CD14-positive monocyte (primary cell): Measurements from ENCODE around the gene TIAM2. TPM values are rescaled to one million over a fixed set of nuclear protein-coding genes. Genes with fewer than 3 reads are reported as not detected.

ENCODE experiments used
- DNase-seq, 3 donors: peaks; one replicate each; pipeline ENCODE4 v3.0.0-alpha.2; 2011 to 2022
- H2AFZ ChIP-seq: 2 replicates; pipeline ENCODE4 v1.6.0; 2012; ENCODE audit warnings: mild to moderate bottlenecking, low read depth, low read length, inconsistent platforms; ENCODE audit not compliant: insufficient read depth, poor library complexity, severe bottlenecking
- H3K27ac ChIP-seq, 2 donors: 1 replicate in 1 of 2; 2 replicates in 1 of 2; pipeline ENCODE4 v1.5.1; 2012 to 2013; ENCODE audit warnings: low read length in 2 of 2, control low read depth in 1 of 2, inconsistent platforms in 1 of 2, low read depth in 1 of 2, mild to moderate bottlenecking in 1 of 2
- H3K27me3 ChIP-seq, 2 donors: one replicate each; pipeline versions ENCODE4 v1.6.0 to v1.6.1; 2011 to 2013; ENCODE audit warnings: low read length in 2 of 2; ENCODE audit not compliant: control insufficient read depth in 2 of 2, insufficient read depth in 2 of 2
- H3K36me3 ChIP-seq, 2 donors: replicated peaks in 1 of 2; 1 replicate in 1 of 2; 2 replicates in 1 of 2; pipeline versions ENCODE4 v1.5.1 to v1.6.1; 2012 to 2013; ENCODE audit warnings: low read length in 2 of 2, control low read depth in 1 of 2, inconsistent platforms in 1 of 2, mild to moderate bottlenecking in 1 of 2; ENCODE audit not compliant: insufficient read depth in 2 of 2, control insufficient read depth in 1 of 2
- H3K4me1 ChIP-seq, 2 donors: 1 replicate in 1 of 2; 2 replicates in 1 of 2; pipeline versions ENCODE4 v1.5.1 to v1.6.1; 2012 to 2013; ENCODE audit warnings: low read length in 2 of 2, control low read depth in 1 of 2, inconsistent platforms in 1 of 2, mild to moderate bottlenecking in 1 of 2, moderate library complexity in 1 of 2; ENCODE audit not compliant: insufficient read depth in 2 of 2, control insufficient read depth in 1 of 2
- H3K4me2 ChIP-seq: replicated peaks from 2 replicates; pipeline ENCODE3; 2012; ENCODE audit warnings: low read length, moderate library complexity, mild to moderate bottlenecking; ENCODE audit not compliant: poor library complexity, severe bottlenecking; ENCODE audit errors: extremely low read depth
- H3K4me3 ChIP-seq, 3 experiments: fragments of 200-600 bp in 1 of 3; sonication (generic) in 1 of 3; replicated peaks in 1 of 3; 1 replicate in 2 of 3; 2 replicates in 1 of 3; pipeline ENCODE4 v1.5.1; 2011 to 2013; ENCODE audit warnings: low read length in 3 of 3, mild to moderate bottlenecking in 3 of 3, control low read depth in 2 of 3, low read depth in 2 of 3, inconsistent platforms in 1 of 3, moderate library complexity in 1 of 3
- H3K79me2 ChIP-seq: 2 replicates; pipeline ENCODE4 v1.6.0; 2012; ENCODE audit warnings: mild to moderate bottlenecking, control low read depth, inconsistent platforms, low read length, moderate library complexity; ENCODE audit not compliant: insufficient read depth
- H3K9ac ChIP-seq: 2 replicates; pipeline ENCODE4 v1.6.0; 2017; ENCODE audit warnings: low read length, mild to moderate bottlenecking; ENCODE audit not compliant: insufficient read depth, poor library complexity, severe bottlenecking
- H3K9me3 ChIP-seq, 2 donors: replicated peaks in 1 of 2; 1 replicate in 1 of 2; 2 replicates in 1 of 2; pipeline versions ENCODE4 v1.5.1 to v1.6.1; 2012 to 2013; ENCODE audit warnings: low read length in 2 of 2, control low read depth in 1 of 2; ENCODE audit not compliant: control insufficient read depth in 1 of 2, insufficient read depth in 1 of 2
- H4K20me1 ChIP-seq: 2 replicates; pipeline ENCODE4 v1.6.0; 2012; ENCODE audit warnings: mild to moderate bottlenecking, low read length, control low read depth, moderate library complexity; ENCODE audit not compliant: insufficient read depth
- H3K27ac Mint-ChIP-seq, 7 donors: one replicate each; pipeline ENCODE4 v1.8.0; 2020; ENCODE audit warnings: mild to moderate bottlenecking in 7 of 7, mixed read lengths in 7 of 7, moderate library complexity in 6 of 7, inconsistent platforms in 2 of 7
- H3K27me3 Mint-ChIP-seq, 3 donors: one replicate each; pipeline ENCODE4 v1.8.0; 2021 to 2022; ENCODE audit warnings: low read depth in 3 of 3, mild to moderate bottlenecking in 3 of 3, mixed read lengths in 3 of 3, moderate library complexity in 3 of 3, inconsistent platforms in 1 of 3
- H3K36me3 Mint-ChIP-seq, 2 donors: one replicate each; pipeline ENCODE4 v1.8.0; 2020; ENCODE audit warnings: mixed read lengths in 2 of 2, inconsistent platforms in 1 of 2, mild to moderate bottlenecking in 1 of 2
- H3K4me1 Mint-ChIP-seq: one replicate; pipeline ENCODE4 v1.8.0; 2020; ENCODE audit warnings: mild to moderate bottlenecking, mixed read lengths
- H3K4me3 Mint-ChIP-seq, 2 donors: one replicate each; pipeline ENCODE4 v1.8.0; 2020; ENCODE audit warnings: mild to moderate bottlenecking in 2 of 2, mixed read lengths in 2 of 2, moderate library complexity in 1 of 2
- H3K9me3 Mint-ChIP-seq, 7 donors: one replicate each; pipeline ENCODE4 v1.8.0; 2020 to 2022; ENCODE audit warnings: mixed read lengths in 7 of 7, mild to moderate bottlenecking in 6 of 7, moderate library complexity in 6 of 7, inconsistent platforms in 2 of 7
- WGBS: methylation state at CpG from one replicate; pipeline ENCODE4 v1.1.5; 2013; ENCODE audit warnings: missing lambda C conversion rate; ENCODE audit not compliant: insufficient coverage; 5-methylcytosine and 5-hydroxymethylcytosine counted together
- intact Hi-C, 2 donors: fragments of 100-400 bp; cut with micrococcal nuclease; formaldehyde crosslinking; loops; one replicate each; pipeline versions ENCODE4 v1.15.0 to v1.15.1; 2023
- polyA plus RNA-seq, 3 donors: library from polyadenylated mRNA; depleted of rRNA in 1 of 3; unstranded in 2 of 3; stranded (reverse) in 1 of 3; fragments of 300-500 nt in 2 of 3; fragments of >200 nt in 1 of 3; fragmentation: Illumina TruSeq in 2 of 3; gene quantifications; 1 replicate in 2 of 3; 2 replicates in 1 of 3; pipeline ENCODE4 v1.2.3, GENCODE V29; 2012 to 2021
- TF ChIP-seq, protein P1 (sequence below): fragments of 200-600 bp; IDR thresholded peaks from one replicate; pipeline ENCODE4 v1.8.0; 2022; ENCODE audit warnings: antibody characterized with exemption, mild to moderate bottlenecking

The TIAM2 gene
- polyA plus RNA-seq, 3 donors, result 0.25 to 4.2 (median 0.67) TPM

- Histone ChIP-seq H3K27me3 (peaks cover 12% of the 10 kb centered on the region in 2 donors), H3K4me3 (no peak overlapping the region), H3K27ac (no peak overlapping the region), H3K9me3 (no peaks in the 10 kb centered on the region), H4K20me1 (no peaks in the 10 kb centered on the region), H3K79me2 (no peaks in the 10 kb centered on the region), H3K36me3 (no peaks in the 10 kb centered on the region), H3K9ac (no peak overlapping the region), H3K4me1 (no peaks in the 10 kb centered on the region), H3K4me2 (no peak overlapping the region), H2AFZ (no peak overlapping the region)
- intact Hi-C loops, result no loop called here
- TF ChIP-seq, protein P1, sequence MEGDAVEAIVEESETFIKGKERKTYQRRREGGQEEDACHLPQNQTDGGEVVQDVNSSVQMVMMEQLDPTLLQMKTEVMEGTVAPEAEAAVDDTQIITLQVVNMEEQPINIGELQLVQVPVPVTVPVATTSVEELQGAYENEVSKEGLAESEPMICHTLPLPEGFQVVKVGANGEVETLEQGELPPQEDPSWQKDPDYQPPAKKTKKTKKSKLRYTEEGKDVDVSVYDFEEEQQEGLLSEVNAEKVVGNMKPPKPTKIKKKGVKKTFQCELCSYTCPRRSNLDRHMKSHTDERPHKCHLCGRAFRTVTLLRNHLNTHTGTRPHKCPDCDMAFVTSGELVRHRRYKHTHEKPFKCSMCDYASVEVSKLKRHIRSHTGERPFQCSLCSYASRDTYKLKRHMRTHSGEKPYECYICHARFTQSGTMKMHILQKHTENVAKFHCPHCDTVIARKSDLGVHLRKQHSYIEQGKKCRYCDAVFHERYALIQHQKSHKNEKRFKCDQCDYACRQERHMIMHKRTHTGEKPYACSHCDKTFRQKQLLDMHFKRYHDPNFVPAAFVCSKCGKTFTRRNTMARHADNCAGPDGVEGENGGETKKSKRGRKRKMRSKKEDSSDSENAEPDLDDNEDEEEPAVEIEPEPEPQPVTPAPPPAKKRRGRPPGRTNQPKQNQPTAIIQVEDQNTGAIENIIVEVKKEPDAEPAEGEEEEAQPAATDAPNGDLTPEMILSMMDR, result no peak
- DNase-seq, result peak in 1 of 3 donors; percentile 10
- H3K9me3 Mint-ChIP-seq, result peaks cover 0 to 5% (median 0%) of the 10 kb centered on the region in 7 donors
- peaks cover 3% of the 10 kb centered on the region for H3K4me1 Mint-ChIP-seq
- H3K27ac Mint-ChIP-seq, result no peak overlapping the region
- WGBS, result no CpG with 5 or more reads among the region's 5 CpGs
- no peaks in the 10 kb centered on the region for H3K36me3 Mint-ChIP-seq
- H3K27me3 Mint-ChIP-seq, result peaks cover 14 to 18% (median 15%) of the 10 kb centered on the region in 3 donors
- H3K4me3 Mint-ChIP-seq, result no peak overlapping the region
Observed at GRCh38 chr6:155103816-155104366, 108.8 kb downstream of the TIAM2 start.

GRCh38 chr6:155106456-155107115 is 111.5 kb downstream of the TIAM2 start:
- no peak overlapping the region for H2AFZ ChIP-seq
- H3K4me2 ChIP-seq, result no peak overlapping the region
- H3K27ac ChIP-seq, result no peak overlapping the region
- no peaks in the 10 kb centered on the region for H4K20me1 ChIP-seq
- TF ChIP-seq, protein P1, result no peak
- intact Hi-C loops, result no loop called here
- Mint-ChIP-seq H3K36me3 (no peaks in the 10 kb centered on the region), H3K9me3 (peaks cover 0 to 5% (median 0%) of the 10 kb centered on the region in 7 donors), H3K27me3 (peaks cover 14 to 20% (median 18%) of the 10 kb centered on the region in 3 donors), H3K4me1 (peaks cover 3% of the 10 kb centered on the region), H3K27ac (no peak overlapping the region), H3K4me3 (no peak overlapping the region)
- DNase-seq, result no peak
- 85% methylated on average over 4 of the region's 8 CpGs for WGBS
- no peaks in the 10 kb centered on the region for H3K9me3 ChIP-seq
- H3K9ac ChIP-seq, result no peak overlapping the region
- no peak overlapping the region for H3K4me3 ChIP-seq
- no peaks in the 10 kb centered on the region for H3K36me3 ChIP-seq
- peaks cover 12% of the 10 kb centered on the region in 2 donors for H3K27me3 ChIP-seq
- H3K79me2 ChIP-seq, result no peaks in the 10 kb centered on the region
- no peaks in the 10 kb centered on the region for H3K4me1 ChIP-seq
